Measurements from ENCODE around the gene KIAA0513.
A peak's percentile ranks its signal among the peaks of the same experiment; 100 is the strongest.

KIAA0513 gene

GRCh38 chr16:85110105-85110504, 82.5 kb downstream of the KIAA0513 start:
- TF ChIP-seq, protein P1, sequence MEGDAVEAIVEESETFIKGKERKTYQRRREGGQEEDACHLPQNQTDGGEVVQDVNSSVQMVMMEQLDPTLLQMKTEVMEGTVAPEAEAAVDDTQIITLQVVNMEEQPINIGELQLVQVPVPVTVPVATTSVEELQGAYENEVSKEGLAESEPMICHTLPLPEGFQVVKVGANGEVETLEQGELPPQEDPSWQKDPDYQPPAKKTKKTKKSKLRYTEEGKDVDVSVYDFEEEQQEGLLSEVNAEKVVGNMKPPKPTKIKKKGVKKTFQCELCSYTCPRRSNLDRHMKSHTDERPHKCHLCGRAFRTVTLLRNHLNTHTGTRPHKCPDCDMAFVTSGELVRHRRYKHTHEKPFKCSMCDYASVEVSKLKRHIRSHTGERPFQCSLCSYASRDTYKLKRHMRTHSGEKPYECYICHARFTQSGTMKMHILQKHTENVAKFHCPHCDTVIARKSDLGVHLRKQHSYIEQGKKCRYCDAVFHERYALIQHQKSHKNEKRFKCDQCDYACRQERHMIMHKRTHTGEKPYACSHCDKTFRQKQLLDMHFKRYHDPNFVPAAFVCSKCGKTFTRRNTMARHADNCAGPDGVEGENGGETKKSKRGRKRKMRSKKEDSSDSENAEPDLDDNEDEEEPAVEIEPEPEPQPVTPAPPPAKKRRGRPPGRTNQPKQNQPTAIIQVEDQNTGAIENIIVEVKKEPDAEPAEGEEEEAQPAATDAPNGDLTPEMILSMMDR (IDR thresholded peaks at IDR 0.05; ENCODE audit: borderline replicate concordance, insufficient read depth, low read depth, low read length): no peak
- no peak overlapping the region for H3K4me3 ChIP-seq (ENCODE audit: low read depth, low read length)

GRCh38 chr16:85111184-85111583, 83.6 kb downstream of the KIAA0513 start:
- no peak overlapping the region for H3K4me3 ChIP-seq (ENCODE audit: low read depth, low read length)
- TF ChIP-seq, protein P1 (IDR thresholded peaks at IDR 0.05; ENCODE audit: borderline replicate concordance, insufficient read depth, low read depth, low read length): no peak

DNA sequence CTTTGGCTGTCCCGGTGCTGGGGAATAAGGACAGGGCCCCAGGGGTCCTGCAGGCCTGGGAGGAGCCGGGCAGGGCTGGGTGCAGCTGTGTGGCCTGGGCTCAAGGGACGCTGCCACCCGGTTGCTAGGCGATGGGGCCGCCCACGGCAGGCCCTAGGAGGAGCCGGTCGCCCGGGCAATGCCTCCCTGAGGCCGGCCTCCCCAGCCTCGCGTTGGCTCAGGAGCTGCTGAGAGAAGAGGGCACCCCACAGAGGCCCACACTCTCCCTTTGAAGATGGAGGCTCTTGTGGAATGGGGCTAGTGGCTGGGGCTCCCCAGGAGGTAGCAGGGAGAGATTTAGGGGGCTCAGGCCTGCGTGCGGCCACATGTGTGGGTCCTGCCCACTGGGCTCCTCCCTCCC, 84.8 kb downstream of the KIAA0513 start, which contains the start of gene CIBAR2:
CIBAR2 (minus strand) TSS at position 109 of the 400 bp plus-strand sequence. CDS start 120 bp downstream, outside the sequence.
- no peak within 1 kb of the TSS for H3K4me3 ChIP-seq (ENCODE audit: low read depth, low read length)
- TF ChIP-seq, protein P1 (IDR thresholded peaks at IDR 0.05; ENCODE audit: borderline replicate concordance, insufficient read depth, low read depth, low read length): no peak

DNA sequence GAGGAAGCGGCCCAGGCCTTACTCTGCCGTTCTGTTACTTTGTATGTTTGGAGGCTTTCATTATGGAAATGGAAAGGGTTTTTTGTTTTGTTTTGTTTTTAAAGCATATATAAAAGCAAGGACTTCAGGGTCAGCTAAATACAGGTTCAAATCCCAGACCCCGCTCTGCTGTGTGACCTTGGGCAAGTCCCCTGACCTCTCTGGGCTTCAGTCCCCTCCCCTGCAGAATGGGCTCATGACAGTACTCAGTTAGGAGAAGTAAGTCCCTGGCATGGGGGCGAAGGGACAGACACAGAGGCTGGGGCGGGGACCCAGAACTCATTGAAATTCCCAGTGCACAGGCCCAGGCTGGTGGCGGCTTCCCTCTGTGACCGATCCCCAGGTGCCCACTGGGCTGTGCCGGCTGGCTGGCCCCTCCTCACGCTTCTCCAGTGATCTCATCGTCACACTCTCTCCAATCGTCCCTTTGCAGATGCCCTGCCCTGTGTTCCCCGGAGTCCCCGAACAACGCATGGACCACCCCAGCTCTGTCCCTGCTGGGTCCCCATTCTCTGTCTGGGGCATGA, 85.7 kb downstream of the KIAA0513 start:
- H3K4me3 ChIP-seq (ENCODE audit: low read depth, low read length): no peak overlapping the region
- TF ChIP-seq, protein P1 (IDR thresholded peaks at IDR 0.05; ENCODE audit: borderline replicate concordance, insufficient read depth, low read depth, low read length): no peak

- TF ChIP-seq, protein P1 (IDR thresholded peaks at IDR 0.05; ENCODE audit: borderline replicate concordance, insufficient read depth, low read depth, low read length): no peak
- no peak overlapping the region for H3K4me3 ChIP-seq (ENCODE audit: low read depth, low read length)
Observed at GRCh38 chr16:85113913-85114312, 86.3 kb downstream of the KIAA0513 start.

DNA sequence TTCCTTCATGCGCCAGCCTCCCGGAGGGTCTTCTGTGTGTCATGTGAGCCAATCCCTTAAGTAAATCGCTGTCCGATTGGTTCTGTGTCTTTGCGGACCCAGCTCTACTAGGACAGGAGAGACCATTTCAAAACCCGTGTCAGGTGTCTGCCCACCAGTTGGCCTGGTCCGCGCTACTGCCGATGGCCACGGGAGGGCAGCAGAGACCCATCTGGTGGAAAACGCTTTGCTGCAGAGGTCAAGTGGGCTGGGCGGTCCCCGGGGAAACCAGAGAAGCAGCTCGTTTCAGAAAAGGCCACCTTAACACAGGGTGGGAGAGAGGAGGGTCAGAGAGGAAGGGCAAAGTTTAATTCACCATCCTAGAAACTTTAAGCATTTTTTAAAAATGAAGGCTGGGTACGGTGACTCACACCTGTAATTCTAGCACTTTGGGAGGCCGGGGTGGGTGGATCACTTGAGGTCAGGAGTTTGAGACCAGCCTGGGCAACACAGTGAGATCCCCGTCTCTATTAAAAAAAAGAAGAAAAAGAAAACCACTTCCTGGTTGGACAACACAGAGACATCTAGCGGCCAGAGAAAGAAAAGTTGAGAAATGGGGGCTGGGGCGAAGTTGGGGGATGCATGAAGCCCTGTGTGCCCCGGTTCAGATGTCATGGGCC, 87.4 kb downstream of the KIAA0513 start:
- TF ChIP-seq, protein P1 (IDR thresholded peaks at IDR 0.05; ENCODE audit: borderline replicate concordance, insufficient read depth, low read depth, low read length): peak; percentile 97
- no peak overlapping the region for H3K4me3 ChIP-seq (ENCODE audit: low read depth, low read length)

DNA sequence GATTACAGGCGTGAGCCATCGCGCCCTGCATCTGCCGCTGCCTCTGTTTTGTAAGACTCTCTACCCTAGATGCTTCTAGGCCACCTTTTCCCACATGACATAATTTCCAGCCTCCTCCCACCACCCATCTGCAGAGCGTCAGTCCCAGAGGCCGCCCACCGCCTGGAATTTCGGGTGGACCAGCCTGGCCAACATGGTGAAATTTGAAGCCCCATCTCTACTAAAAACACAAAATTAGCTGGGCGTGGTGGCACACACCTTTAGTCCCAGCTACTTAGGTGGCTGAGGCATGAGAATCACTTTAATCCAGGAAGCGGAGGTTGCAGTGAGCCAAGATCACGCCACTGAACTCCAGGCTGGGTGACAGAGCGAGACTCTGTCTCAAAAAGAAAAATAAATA, 89.8 kb downstream of the KIAA0513 start:
- TF ChIP-seq, protein P1 (IDR thresholded peaks at IDR 0.05; ENCODE audit: borderline replicate concordance, insufficient read depth, low read depth, low read length): no peak
- H3K4me3 ChIP-seq (ENCODE audit: low read depth, low read length): no peak overlapping the region
